ENCODE data around the gene TDRKH. TPM values are rescaled to one million over a fixed set of nuclear protein-coding genes. Genes with fewer than 3 reads are reported as not detected.

TDRKH gene
- total and polyA plus RNA-seq, 2 donors, result 3.1 to 4.2 TPM

DNA sequence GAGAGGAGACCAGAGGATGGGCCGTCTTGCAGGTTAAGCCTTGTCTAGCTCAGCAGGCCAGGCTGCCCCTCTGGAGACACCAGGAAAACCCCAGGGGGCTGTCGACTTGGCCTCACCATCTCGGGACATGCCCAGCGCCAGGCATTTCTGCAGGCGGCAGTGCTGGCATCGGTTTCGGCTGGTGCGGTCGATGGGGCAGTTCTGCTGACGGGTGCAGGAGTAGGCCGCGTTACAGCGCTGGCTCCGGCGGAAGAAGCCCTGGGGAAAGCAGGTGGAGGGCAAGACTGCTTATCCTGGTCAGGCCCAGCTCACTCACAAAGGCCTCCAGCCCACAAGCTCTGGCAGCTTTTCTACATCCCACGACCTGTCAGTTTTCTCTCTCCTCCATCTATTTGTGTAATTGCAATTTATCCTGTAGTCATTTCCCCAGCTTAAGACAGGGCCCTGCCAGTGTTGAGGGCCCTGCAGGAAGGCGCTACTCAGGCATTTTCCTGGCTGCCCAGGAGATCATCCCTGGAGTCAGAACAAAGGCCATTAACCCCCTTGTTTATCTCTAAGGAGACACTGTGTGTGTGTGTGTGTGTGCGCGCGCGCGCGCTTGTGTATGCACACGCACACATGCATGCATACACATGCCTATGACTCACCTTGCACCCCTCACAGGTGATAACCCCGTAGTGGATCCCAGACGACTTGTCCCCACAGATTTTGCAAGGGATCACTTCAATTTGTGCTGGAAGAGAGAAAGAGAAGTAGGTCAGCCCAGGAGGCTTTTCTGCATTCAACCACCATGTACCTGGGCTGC is 26.4 kb upstream of the TDRKH start:
- H3K4me1 ChIP-seq (ENCODE audit: insufficient read depth), result no peaks in the 10 kb centered on the region
- 78% methylated on average over 26 of the region's 26 CpGs for WGBS
- no peak overlapping the region for H3K27ac ChIP-seq (ENCODE audit: low read depth)
- H3K36me3 ChIP-seq (ENCODE audit: insufficient read depth), result no peaks in the 10 kb centered on the region
- no peak for DNase-seq (ENCODE audit: extremely low spot score)
- no peak overlapping the region for H3K4me3 ChIP-seq (ENCODE audit: low read depth, low read length)

- Histone ChIP-seq H3K4me1 (ENCODE audit: insufficient read depth) (no peaks in the 10 kb centered on the region), H3K4me3 (ENCODE audit: low read depth, low read length) (no peak overlapping the region), H3K36me3 (ENCODE audit: insufficient read depth) (no peaks in the 10 kb centered on the region), H3K27ac (ENCODE audit: low read depth) (no peak overlapping the region)
- no peak for DNase-seq (ENCODE audit: extremely low spot score)
- WGBS, result 76% methylated on average over 12 of the region's 12 CpGs
These were observed 25.5 kb upstream of the TDRKH start for GRCh38 chr1:151815716-151816327.

- no peaks in the 10 kb centered on the region for H3K4me1 ChIP-seq (ENCODE audit: insufficient read depth)
- DNase-seq (ENCODE audit: extremely low spot score), result no peak
- H3K4me3 ChIP-seq (ENCODE audit: low read depth, low read length), result no peak overlapping the region
- H3K36me3 ChIP-seq (ENCODE audit: insufficient read depth), result no peaks in the 10 kb centered on the region
- H3K27ac ChIP-seq (ENCODE audit: low read depth), result no peak overlapping the region
- 80% methylated on average over 8 of the region's 8 CpGs for WGBS
These were observed 24.8 kb upstream of the TDRKH start for GRCh38 chr1:151814971-151815545.

DNA sequence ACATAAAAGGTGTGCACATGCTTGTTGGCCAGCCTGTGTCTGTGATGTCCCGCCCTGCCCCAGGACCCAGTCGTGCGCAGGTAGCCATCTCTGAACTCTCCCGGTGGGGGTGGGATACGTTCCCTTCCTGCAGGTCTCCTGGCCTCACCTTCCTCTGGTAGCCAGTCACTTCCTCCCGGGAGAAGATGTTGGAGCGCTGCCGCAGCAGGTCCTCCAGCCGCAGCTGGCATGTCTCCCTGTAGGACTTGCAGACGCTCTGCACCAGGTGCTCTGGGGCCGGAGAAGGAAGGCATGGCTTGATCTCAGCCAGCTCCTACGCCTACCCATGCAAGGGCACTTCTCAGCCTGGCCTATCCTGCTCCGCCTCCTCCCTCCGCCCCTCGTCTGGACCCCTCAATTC is 24.1 kb upstream of the TDRKH start:
- no peaks in the 10 kb centered on the region for H3K4me1 ChIP-seq (ENCODE audit: insufficient read depth)
- no peak overlapping the region for H3K4me3 ChIP-seq (ENCODE audit: low read depth, low read length)
- H3K36me3 ChIP-seq (ENCODE audit: insufficient read depth), result no peaks in the 10 kb centered on the region
- 83% methylated on average over 15 of the region's 15 CpGs for WGBS
- H3K27ac ChIP-seq (ENCODE audit: low read depth), result no peak overlapping the region
- no peak for DNase-seq (ENCODE audit: extremely low spot score)

- WGBS, result 81% methylated on average over 12 of the region's 12 CpGs
- Histone ChIP-seq H3K4me3 (ENCODE audit: low read depth, low read length) (no peak overlapping the region), H3K36me3 (ENCODE audit: insufficient read depth) (no peaks in the 10 kb centered on the region), H3K27ac (ENCODE audit: low read depth) (no peak overlapping the region), H3K4me1 (ENCODE audit: insufficient read depth) (no peaks in the 10 kb centered on the region)
- DNase-seq (ENCODE audit: extremely low spot score), result no peak
These were observed 23.1 kb upstream of the TDRKH start for GRCh38 chr1:151813271-151813977.

DNA sequence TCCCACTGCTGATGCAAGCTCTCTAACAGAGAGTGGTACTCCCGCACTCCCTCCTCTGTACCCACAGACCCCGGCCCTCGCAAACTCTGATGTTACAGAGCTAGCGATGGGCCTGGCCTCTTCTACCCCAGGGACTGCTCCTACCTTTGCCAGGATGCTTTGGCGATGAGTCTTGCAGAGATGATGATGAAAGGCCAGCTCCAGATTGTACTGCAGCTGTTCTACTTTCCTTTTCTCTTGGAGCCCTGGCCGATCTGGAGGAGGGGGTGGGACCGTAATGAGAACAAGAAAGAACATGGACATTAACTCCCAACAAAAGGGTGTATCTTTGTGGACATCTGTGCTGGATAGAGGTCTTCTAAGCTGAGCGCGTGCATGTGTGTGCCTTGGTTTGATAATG is 20.9 kb upstream of the TDRKH start:
- DNase-seq (ENCODE audit: extremely low spot score), result no peak
- Histone ChIP-seq H3K4me3 (ENCODE audit: low read depth, low read length) (no peak overlapping the region), H3K4me1 (ENCODE audit: insufficient read depth) (no peaks in the 10 kb centered on the region), H3K36me3 (ENCODE audit: insufficient read depth) (no peaks in the 10 kb centered on the region), H3K27ac (ENCODE audit: low read depth) (no peak overlapping the region)
- WGBS, result 79% methylated on average over 9 of the region's 9 CpGs

- no peak overlapping the region for H3K4me3 ChIP-seq (ENCODE audit: low read depth, low read length)
- 89% methylated on average over 1 of the region's 1 CpG for WGBS
- no peaks in the 10 kb centered on the region for H3K4me1 ChIP-seq (ENCODE audit: insufficient read depth)
- no peaks in the 10 kb centered on the region for H3K36me3 ChIP-seq (ENCODE audit: insufficient read depth)
- no peak overlapping the region for H3K27ac ChIP-seq (ENCODE audit: low read depth)
- no peak for DNase-seq (ENCODE audit: extremely low spot score)
These were observed 19.8 kb upstream of the TDRKH start for GRCh38 chr1:151809985-151810556.

DNA sequence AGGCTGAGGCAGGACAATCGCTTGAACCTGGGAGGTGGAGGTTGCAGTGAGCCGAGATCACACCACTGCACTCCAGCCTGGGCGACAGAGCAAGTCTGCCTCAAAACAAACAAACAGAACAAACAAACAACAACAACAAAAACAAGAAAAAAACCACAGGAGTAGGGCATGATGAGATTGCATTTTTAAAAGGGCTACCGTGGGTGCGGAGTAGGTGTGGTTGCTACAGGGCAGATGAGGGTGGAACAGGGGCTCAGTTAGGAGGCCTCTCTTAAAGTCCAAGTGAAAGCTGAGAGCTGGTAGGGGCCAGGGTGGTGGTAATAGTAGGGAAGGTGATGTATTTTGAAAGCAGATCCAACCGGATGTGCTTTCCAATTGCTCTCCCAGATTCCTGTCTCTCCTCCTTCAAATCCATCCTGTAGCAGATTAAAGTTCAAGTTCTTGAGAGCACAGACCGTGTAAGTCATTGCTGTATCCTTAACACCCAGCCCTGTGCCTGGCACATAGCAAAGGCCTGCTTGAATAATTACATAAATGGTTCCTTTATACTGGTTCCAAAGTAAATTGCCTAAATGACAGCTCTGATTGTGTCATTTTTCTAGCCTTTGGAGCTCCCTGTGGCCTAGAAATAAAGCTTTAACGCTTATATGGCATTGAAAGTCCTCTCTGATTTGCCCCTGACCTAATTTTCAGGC is 19.1 kb upstream of the TDRKH start:
- DNase-seq (ENCODE audit: extremely low spot score), result no peak
- 56% methylated on average over 8 of the region's 8 CpGs for WGBS
- no peak overlapping the region for H3K27ac ChIP-seq (ENCODE audit: low read depth)

DNA sequence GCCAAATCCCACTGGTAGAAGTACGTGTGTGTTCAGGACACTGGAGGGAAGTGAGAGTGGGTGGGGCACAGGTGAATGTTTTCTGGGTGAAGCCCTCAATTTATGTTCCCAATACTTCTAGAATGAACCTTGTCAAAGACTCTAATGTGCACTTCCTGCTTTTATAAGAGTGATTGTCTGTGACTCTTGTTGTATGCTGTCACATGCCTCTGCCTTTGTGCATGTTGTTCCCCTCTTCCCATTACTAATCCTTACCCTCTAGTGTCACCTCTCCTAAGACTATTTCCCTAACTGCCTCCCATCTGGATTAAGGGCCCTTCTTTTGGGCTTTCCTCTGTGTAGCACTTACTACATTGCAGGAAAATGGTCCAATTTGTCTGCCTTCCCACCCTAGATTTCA is 17.5 kb upstream of the TDRKH start:
- no peaks in the 10 kb centered on the region for H3K4me1 ChIP-seq (ENCODE audit: insufficient read depth)
- DNase-seq (ENCODE audit: extremely low spot score), result no peak
- WGBS, result 75% methylated on average over 1 of the region's 1 CpG
- H3K4me3 ChIP-seq (ENCODE audit: low read depth, low read length), result no peak overlapping the region
- no peak overlapping the region for H3K27ac ChIP-seq (ENCODE audit: low read depth)
- no peaks in the 10 kb centered on the region for H3K36me3 ChIP-seq (ENCODE audit: insufficient read depth)

More for the DNA sequence above, 19.1 kb upstream of the TDRKH start:
- no peak overlapping the region for H3K4me3 ChIP-seq (ENCODE audit: low read depth, low read length)
- no peaks in the 10 kb centered on the region for H3K4me1 ChIP-seq (ENCODE audit: insufficient read depth)
- H3K36me3 ChIP-seq (ENCODE audit: insufficient read depth), result no peaks in the 10 kb centered on the region

- H3K4me3 ChIP-seq (ENCODE audit: low read depth, low read length), result no peak overlapping the region
- DNase-seq (ENCODE audit: extremely low spot score), result no peak
- 74% methylated on average over 5 of the region's 5 CpGs for WGBS
- no peaks in the 10 kb centered on the region for H3K4me1 ChIP-seq (ENCODE audit: insufficient read depth)
- no peaks in the 10 kb centered on the region for H3K36me3 ChIP-seq (ENCODE audit: insufficient read depth)
- H3K27ac ChIP-seq (ENCODE audit: low read depth), result no peak overlapping the region
These were observed 16.8 kb upstream of the TDRKH start for GRCh38 chr1:151807131-151807530.

- no peak for DNase-seq (ENCODE audit: extremely low spot score)
- WGBS, result 80% methylated on average over 7 of the region's 7 CpGs
- no peak overlapping the region for H3K27ac ChIP-seq (ENCODE audit: low read depth)
- H3K4me1 ChIP-seq (ENCODE audit: insufficient read depth), result no peaks in the 10 kb centered on the region
- H3K36me3 ChIP-seq (ENCODE audit: insufficient read depth), result no peaks in the 10 kb centered on the region
- H3K4me3 ChIP-seq (ENCODE audit: low read depth, low read length), result no peak overlapping the region
These were observed 15.9 kb upstream of the TDRKH start for GRCh38 chr1:151806170-151806569.

- 39% methylated on average over 12 of the region's 12 CpGs for WGBS
- H3K4me1 ChIP-seq (ENCODE audit: insufficient read depth), result no peaks in the 10 kb centered on the region
- no peak within 1 kb of the TSS for H3K4me3 ChIP-seq (ENCODE audit: low read depth, low read length)
- H3K27ac ChIP-seq (ENCODE audit: low read depth), result no peak within 1 kb of the TSS
- no peaks in the 10 kb centered on the region for H3K36me3 ChIP-seq (ENCODE audit: insufficient read depth)
- DNase-seq (ENCODE audit: extremely low spot score), result no peak
These were observed 14.9 kb upstream of the TDRKH start, which contains the start of gene LINGO4 for GRCh38 chr1:151805066-151805820. Gene LINGO4, minus strand, starts transcription at chr1:151805419. Its CDS starts 2,715 bp downstream, at chr1:151802704.

Measured in urinary bladder (tissue), 4 donors.